ENCODE results near the gene COL25A1.
"Not testable (repeated sequence)": the region's sequence is repeated elsewhere in the genome, so short reads cannot be mapped to it uniquely, and the experiment has no call there.

COL25A1 gene

GRCh38 chr4:109004418-109004817, 298.0 kb downstream of the COL25A1 start:
- no peak for DNase-seq

DNA sequence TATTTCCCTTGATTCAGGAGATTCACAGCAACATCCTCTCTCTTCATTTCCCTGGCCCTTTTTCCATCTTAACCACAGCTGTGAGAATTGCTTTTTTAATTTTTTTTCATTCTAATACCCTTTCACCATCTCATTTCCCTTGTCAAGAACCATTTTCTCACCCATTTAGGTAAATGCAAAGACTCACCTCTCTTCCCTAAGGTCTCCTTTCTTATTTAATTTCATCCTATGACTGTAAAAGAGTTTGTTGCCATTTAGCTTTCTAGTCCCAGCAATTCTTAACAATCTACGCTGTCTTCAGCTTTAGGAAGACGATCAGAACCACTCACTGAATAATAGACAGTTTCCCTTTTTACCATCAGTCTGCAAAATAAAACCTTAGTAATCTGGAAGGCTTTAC, 298.5 kb downstream of the COL25A1 start:
- no peak for DNase-seq

DNA sequence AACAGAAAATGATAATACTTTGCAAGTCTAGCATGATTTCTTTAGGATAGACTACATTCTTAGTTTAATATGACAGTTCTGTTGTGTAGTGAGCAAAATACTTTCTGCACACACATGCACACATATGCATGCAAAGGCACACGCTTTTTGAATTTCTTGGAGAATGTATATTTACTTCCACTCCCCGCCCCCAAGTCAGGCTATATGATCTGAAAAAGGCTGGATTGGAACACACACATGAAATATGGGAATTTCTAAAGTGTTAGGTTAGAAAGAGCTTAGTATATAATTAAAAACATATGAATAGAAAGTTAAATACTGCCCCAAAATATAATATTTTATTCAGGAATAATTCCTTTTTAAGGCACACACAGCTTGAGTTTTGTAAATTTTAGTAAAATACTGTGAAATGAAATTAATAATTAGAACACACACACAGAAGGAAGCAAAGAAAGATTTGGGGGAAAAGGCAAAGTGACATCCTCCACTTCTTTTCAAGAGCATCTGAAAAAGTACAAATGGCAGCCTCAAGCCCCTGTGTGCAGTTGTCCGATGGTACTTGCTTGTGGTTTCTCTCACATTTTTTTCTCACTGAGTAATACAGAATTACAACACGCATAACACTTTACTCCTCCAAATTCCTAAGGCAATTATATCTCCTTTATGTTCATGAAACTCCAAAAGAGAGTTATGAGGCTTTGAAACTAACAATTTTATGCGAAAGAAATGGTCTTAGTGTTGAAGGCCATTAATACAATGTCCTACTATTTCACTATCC, 310.7 kb downstream of the COL25A1 start:
- DNase-seq: no peak

DNA sequence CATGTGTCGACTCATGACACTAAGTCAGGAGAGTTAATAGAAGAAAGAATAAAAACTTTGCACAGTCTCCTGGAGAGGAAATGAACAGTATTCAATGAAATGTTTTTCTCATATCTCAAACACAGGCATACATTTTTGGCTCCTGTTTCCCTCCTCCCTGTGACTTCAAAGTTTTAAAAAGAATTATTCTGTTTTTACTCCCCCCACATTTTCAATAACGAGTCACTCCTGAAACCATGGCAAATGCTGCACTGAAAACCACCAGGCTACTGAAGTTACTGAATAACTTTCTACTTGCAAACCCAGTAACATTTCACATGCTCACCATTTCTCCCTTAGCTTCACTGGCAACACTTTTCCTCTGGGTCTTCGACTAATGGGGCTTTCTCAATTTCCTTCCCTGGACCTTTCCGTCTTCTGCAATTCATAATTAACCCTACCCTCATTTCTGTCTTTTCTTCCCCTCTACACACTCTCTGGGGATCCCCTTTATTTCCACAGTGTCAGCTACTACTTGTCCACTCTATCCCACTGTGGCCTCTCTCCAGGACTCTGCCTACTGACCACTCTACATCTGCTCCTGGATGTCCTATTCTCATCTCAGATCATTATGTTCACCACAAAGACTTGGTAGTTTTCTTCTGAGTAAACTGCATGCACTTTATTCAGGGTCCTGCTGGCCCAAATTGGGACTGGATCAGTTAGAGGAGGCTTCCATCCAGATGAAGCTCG, 313.8 kb downstream of the COL25A1 start:
- DNase-seq: no peak

- DNase-seq: not testable (repeated sequence)
These were observed 318.0 kb downstream of the COL25A1 start for GRCh38 chr4:108984495-108984894.

DNA sequence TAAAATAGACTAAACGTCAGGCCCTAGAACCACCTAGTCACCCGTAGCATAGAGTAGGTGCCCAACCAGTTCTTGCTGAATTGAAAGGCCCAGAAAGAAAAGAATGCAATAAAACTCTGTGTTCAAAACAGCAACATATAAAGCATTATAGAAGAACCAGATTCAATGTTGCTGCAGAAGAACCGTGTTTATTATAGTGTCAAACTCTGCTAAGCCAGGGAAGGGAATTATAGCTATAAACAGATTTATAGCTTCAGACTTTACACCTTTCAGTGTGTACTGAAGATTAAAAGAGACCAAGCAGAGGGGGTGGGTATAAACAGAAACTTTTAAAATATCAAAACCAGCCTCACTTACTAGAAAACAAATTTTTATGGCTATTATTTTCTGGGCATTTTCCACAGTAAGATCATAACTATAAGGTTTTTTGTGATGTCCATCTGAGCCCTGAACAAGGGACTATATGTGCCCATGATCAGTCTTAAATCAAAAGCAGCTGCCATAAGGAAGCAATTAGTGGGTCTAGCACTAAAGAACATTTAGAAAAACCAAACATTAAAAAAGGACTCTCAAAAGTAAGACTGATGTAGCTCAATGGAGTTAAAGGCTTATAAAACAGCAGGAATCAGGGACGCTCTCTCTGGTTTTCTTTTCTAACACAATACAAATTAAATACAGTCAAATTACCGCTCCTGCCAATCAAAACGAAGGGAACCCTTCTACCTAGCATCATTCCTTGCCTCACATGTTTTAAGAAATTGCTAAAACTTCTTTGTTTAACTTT, 319.9 kb downstream of the COL25A1 start:
- DNase-seq: no peak

- no peak for DNase-seq
These were observed 321.8 kb downstream of the COL25A1 start for GRCh38 chr4:108980455-108981239.

DNA sequence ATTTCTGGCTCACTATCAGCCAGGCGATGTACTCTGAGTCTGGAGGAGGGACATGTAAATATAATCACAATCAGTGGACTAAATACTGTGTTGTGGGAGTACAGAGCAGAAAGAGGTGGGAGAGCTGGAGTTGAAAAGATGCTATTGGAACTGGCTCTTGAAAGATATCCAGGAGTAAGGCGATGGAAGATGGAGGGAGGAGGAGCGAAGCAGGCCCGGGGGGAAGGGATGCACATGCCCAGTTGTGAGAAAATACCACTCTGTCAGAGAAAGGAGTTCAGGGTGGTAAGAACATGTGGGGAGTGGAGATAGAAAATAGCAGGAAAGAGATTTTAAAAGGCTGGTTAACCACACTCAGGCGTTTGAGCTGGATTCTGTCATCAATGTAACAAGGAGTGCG, 322.7 kb downstream of the COL25A1 start:
- DNase-seq: no peak

DNA sequence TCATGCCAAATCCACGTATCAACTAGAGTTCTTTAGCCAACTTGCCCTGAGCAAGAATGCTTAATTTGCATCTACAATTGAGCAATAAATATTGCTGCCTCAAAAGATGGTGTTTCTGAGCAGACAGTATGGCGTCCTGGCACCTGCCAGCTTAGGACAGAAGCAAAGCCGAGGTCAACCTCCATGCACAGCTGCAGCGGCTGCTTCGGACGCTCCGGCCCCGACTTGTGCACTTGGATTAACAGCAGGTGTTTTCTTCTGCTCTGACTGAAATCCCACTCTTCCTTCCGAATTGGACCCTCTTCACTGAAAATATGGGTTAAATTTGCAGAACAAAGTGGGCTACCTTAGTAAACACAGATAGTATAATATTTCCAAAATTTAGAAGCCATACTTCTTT, 324.4 kb downstream of the COL25A1 start:
- DNase-seq: no peak

- no peak for DNase-seq
These were observed 329.7 kb downstream of the COL25A1 start for GRCh38 chr4:108972613-108973283.

DNA sequence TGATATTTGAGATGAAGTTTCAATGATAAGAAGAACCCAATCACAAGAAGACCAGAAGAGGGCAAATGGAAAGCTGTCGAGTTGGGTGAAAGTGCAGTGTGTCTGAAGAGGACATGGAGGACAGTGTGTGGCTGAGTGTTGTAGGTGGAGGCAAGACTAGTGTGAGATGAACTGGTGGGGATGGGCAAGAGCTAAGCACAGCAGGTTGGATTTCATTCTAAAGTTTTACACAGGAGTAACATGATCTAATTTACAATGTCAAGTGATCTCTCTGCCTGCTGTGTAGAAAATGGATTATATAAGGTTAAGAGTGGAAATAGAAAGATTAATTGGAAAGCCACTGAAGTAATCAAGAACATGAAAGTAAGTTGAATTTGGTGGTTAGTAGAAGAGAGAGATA, 331.0 kb downstream of the COL25A1 start:
- DNase-seq: no peak

DNA sequence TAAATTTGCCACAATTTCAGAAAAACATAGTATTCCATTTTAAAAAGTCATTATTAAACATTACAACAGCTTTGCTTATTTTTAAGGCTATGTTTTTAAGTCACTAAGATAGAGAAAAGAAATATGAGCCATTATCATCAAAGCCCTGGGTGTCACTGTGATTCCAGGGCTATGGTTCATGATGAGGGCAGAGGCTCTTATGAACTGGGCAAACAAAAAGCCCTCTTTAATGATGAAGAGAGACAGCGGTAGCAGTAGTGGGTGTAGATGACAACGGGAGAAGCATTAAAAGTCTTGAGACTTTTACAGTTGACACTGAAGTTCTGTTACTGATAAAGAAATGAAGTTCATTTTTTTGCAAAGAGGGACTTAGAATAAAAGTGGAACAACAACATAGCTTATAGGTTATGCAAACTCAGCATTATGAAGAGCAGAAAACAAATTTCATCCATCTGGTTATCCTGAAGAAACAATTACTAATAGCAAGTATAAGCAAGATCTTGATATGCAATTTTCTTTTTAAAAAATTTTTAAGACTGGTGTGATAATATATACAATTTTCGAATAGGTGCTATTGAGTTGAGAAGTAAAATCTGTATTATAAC, 336.9 kb downstream of the COL25A1 start:
- DNase-seq: no peak

- no peak for DNase-seq
These were observed 337.4 kb downstream of the COL25A1 start for GRCh38 chr4:108965016-108965415.

- DNase-seq: no peak
These were observed 338.5 kb downstream of the COL25A1 start for GRCh38 chr4:108963910-108964309.

DNA sequence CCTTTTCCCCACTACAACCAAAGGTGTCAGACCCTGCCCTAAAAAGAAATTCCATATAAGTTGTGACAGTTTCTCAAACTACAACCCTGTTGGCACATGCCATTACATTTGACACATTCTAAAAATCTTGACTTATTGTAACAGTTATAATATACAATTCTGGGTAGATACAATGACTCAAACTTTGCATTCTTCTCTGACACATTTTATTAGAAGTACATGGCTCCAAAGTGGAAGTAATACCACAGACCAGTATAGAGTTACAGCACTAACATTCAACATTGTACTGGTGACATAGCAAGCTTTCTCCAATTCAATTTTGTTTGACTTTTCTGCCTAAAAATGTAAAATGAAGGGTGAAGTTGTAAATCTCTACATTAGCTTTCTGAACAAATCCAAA, 343.0 kb downstream of the COL25A1 start:
- DNase-seq: no peak

DNA sequence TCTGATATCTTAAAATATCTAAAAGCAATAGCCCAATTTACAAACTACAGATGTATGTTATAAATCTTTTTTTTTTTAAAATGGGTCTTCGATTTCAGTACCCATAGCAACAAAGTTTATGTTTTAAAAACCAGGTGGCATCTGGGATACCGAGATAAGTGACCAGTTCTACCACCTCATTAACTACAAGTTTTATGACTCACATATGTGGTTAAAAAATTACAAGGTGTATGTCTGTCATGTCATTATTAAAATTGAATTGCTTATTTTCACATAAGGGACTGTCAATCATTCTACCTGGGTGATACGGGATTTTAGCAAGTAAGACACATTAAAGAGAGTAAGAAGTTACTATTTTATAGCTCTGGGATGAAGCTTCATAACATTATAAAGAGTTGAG, 347.6 kb downstream of the COL25A1 start:
- no peak for DNase-seq

- no peak for DNase-seq
These were observed 348.5 kb downstream of the COL25A1 start for GRCh38 chr4:108953941-108954340.

DNA sequence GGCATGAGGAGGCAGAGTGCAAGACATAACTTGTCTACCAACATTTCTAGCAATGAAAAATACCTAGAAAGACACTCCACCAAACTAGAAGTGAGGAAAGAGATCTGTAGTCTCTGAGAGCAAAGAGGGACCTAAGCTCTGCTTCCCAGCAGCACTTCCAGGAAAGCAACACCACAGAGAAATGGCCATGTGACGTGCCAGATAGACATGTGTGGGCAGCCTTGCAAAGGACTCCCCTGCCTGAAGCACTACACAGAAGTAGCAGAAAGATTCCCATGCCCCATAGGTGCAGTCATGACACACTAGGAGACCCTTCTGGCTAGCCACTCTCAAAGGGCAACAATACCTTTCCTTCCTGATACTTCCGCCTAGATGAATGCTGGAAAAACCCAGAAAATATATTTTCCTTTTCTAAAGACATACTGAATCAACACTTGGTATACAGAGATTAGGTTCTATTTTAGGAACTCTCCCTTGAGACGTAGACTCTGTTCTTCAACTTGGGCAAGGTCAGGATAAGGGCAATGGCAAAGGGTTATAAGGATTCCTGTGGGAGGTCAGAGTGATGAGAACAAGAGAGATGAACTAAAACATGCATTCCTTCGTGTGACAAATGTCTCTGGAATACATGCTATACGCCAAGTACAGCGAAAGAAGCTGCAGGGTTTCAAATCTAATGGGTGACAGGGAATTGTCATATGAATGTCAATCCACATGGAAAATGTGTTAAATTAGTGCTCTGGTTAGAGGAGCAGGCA, 352.1 kb downstream of the COL25A1 start:
- DNase-seq: no peak

DNA sequence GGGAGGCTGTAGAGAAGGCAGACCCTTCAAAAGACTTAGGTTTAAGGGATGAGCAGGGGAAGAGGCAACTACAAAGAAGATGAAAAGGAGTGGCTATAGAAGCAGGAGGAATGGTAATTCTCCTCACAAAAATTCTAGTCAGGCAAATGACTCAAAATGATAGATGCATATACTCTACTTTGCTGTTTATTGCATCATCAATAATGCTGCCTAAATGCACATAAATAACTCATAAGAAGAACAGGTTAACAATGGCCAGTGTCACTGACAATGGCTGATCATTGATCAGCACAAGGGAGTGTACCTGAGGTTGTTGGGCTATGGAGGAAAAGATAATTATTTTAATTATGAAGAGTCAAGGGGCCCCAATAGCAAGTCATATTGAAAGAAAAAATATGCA, 354.9 kb downstream of the COL25A1 start:
- no peak for DNase-seq

DNA sequence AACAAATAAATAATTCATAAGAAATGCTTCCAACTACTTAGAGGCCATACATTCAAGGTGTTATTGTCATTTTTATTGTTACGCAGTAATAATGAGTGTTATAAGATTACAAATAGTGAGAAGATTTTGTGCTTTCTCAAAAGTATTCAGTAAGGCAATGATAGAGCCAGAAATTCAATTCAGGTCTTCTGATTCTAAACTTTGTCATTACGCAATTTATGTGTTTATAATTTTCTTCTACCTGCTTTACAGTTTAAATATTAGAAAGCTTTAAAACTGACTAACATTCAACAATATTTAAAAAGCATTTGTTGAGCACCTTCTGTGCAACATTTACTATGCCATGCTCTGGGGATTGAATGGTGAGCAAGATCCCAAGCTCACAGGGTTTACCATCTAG, 356.2 kb downstream of the COL25A1 start:
- DNase-seq: no peak

GRCh38 chr4:108943976-108944591, 358.4 kb downstream of the COL25A1 start:
- DNase-seq: no peak

Measured in NCI-H748 treated with DMSO at 0.1 percent for 48 hours (cell line).